Measurements from ENCODE around the gene RSPRY1.

GRCh38 chr16:57202095-57202886, 16.2 kb downstream of the RSPRY1 start:
- TF ChIP-seq CTCF (IDR thresholded peaks at IDR 0.05): no peak
- no peak for TF ChIP-seq POLR2A (IDR thresholded peaks at IDR 0.05)

Data from tibial nerve (tissue), 3 donors.